NCI-H2171 treated with DMSO at 0.1 percent for 48 hours (cell line): ENCODE results near the gene HMCN2.
A peak's percentile ranks its signal among the peaks of the same experiment; 100 is the strongest.
"Not testable (repeated sequence)": the region's sequence is repeated elsewhere in the genome, so short reads cannot be mapped to it uniquely, and the experiment has no call there.

Experiments used
- DNase-seq: peaks from one replicate; lab custom pipeline; 2025; lab: John Stamatoyannopoulos, UW

HMCN2 gene

GRCh38 chr9:130432796-130433167, 167.2 kb downstream of the HMCN2 start:
- DNase-seq: no peak

DNA sequence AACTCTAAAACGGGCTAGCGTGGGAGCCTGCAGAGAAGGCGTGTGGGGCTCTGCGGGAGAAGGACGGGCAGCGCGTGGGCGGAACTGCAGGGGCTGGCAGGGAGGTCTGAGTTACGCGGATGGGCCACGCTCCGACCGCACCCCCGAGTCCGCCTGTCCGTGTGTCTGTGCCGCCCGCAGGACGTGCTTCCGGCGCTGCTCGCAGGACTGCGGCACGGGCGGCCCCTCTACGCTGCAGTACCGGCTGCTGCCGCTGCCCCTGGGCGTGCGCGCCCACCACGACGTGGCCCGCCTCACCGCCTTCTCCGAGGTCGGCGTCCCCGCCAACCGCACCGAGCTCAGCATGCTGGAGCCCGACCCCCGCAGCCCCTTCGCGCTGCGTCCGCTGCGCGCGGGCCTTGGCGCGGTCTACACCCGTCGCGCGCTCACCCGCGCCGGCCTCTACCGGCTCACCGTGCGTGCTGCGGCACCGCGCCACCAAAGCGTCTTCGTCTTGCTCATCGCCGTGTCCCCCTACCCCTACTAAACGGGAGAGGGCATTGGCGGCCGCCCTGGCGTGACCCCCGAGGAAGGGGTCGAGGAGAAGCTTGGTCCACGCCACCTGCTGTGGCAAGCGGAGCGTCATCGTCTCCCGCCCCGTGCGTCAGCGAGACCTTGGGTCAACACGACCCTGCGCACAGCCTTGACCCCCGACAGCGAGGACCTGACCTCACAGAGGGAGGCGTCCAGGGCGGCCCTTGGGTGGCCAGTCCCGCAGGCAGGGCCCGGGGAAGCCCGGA, 167.8 kb downstream of the HMCN2 start:
- DNase-seq: peak; percentile 71

DNA sequence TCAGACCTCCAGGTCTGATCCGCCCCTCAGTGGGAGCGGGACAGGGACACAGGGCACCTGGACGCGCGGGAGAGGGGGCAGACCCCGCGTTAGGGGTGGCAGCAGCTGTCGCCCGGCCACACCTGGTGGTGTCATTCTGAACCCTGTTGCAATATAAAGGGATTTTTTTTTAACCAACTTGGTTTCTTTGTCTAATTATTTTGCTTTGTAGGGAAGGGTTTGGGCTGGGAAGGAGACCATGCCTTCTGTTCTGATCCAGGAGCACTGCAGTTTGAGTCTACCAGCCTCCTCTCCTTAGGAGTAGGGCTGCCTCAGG, 168.3 kb downstream of the HMCN2 start:
- no peak for DNase-seq

- DNase-seq: not testable (repeated sequence)
Measured at GRCh38 chr9:130434656-130435055, 169.1 kb downstream of the HMCN2 start.

GRCh38 chr9:130437011-130437789, 171.6 kb downstream of the HMCN2 start:
- no peak for DNase-seq

GRCh38 chr9:130438382-130438981, 172.9 kb downstream of the HMCN2 start:
- DNase-seq: no peak

- no peak for DNase-seq
Measured at GRCh38 chr9:130441031-130441430, 175.5 kb downstream of the HMCN2 start.

DNA sequence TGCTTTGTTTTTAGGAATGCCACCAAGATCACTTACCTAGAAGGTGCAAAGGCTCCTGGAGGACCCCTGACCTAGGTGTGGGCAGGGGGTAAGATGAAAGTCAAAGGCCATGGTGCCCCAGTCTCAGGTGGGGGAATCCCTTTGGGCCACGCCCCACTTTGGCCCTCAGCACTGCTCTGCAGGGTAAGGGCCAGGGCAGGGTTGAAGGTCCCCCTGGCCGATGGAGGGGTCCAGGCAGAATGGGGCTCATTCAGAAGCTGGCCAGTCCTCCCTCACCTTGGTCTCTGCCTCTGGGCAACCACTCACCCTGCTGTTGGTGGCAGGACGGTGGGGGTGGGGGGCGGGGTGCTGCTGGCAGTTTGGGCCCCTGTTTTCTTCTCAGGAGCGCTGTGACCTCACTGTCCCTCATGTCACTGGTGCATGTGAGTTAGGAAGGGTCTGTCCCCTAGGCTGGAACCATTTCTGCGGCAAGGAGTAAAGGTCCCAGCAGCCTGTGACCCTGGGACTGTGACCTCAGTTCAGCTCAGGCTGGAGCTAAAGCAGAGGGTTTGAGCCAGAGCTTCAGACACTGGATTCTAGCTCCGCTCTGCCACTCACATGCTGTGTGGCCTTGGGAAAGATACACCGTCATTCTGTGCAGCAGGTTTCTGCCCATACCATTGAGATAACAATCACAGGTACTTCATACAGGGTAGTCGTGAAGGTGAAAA, 177.3 kb downstream of the HMCN2 start:
- DNase-seq: no peak

GRCh38 chr9:130443456-130443801, 177.9 kb downstream of the HMCN2 start:
- DNase-seq: no peak

DNA sequence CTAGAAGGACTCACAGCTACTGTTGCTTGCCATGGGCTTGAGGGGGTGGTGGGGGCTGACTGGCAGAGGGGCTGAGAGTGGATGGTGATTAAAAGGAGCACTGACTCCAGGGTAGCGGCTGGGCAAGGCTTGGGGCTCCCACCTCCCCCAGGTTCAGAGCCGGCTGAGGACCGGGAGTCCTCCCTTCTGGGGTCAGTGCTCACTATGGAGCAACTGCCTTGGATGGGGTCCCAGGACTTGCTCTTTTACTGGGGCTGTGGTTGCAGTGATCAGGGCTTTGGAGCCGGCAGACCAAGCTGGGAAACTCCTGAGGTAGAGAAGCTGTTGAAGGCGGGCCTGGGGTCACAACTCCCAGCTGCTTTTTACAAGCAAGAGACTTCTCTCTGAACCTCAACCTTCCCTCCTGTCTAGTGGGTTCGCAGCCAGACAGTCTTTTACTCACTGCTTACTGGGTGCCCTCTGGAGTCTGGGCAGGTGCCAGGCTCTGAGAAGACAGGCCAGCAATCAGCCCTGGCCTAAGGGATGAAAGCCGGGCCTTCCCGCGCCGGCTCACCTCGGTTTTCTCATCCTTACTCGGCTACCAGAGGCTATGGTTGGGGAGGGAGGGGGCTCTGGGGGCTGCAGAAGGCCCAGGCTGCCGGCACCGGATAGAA, 178.4 kb downstream of the HMCN2 start:
- no peak for DNase-seq

GRCh38 chr9:130444565-130445221, 179.1 kb downstream of the HMCN2 start, which contains the start of gene ASS1:
Gene ASS1 (plus strand): TSS chr9:130444961. CDS start chr9:130452229, 7,268 bp downstream.
- peak; percentile 45 for DNase-seq

- no peak for DNase-seq
Measured at GRCh38 chr9:130445268-130445983, 179.9 kb downstream of the HMCN2 start.

DNA sequence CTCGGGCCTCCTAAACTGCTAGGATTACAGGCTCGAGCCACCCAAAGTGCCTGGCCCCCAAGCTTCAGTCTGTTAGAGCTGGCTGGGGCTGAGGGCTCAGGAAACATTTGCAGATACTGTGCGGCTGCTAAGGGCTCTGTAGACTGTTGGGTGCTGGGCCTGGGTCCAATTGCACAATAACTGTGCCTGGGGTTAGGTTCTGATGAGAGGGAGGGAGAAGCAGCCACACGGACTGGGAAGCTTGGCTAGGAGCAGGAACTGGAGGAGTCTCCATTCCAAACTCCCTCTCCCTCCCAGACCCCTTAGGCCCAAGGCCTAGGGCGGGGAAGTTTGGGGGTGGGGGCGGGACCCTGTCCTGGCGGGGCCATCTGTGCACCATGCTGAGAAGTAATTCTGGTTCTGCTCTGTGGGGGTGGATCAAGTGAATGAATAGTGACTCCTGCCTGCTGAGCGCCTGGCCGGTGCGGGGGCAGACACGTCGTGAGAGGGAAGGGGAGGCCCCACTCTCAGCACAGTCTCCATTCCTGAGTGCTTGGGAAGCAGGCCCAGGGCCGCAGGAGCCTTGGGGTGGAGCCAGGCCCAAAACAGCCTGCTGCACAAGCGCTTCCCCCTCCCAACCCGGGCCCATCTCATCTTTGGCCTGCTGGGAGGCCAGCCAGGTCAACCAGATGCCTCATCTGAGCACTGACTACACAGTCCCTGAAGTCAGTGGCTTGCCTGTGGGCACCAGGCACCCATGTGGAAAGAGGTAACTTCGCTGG, 180.7 kb downstream of the HMCN2 start:
- no peak for DNase-seq

- no peak for DNase-seq
Measured at GRCh38 chr9:130447193-130447816, 181.7 kb downstream of the HMCN2 start.

DNA sequence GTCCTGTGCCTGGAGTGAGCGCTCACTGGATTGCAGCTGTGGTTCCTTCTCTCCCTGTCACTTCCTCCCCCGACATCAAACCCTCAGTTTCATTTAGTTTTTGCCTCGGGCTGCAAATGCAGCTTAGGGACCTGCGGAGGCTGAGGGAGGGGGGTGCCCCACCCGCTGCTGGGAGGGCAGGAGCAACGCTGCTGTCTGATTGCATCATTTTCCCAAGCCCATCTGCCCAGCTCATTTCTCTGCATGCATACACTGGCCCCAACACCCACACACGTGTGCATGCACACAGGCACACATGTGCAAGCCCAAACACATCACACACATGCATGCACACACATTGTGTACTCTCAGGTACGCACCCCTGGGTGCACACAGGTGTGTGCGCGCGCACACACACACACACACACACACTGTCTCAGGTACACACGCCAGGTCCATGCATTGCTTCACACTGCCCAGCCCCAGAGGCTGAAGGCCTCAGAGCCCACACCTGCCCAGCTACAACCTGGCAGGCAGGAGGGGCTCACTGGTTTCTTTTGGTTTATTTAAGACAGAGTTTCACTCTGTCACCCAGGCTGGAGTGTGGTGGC, 182.6 kb downstream of the HMCN2 start:
- peak; percentile 73 for DNase-seq

DNA sequence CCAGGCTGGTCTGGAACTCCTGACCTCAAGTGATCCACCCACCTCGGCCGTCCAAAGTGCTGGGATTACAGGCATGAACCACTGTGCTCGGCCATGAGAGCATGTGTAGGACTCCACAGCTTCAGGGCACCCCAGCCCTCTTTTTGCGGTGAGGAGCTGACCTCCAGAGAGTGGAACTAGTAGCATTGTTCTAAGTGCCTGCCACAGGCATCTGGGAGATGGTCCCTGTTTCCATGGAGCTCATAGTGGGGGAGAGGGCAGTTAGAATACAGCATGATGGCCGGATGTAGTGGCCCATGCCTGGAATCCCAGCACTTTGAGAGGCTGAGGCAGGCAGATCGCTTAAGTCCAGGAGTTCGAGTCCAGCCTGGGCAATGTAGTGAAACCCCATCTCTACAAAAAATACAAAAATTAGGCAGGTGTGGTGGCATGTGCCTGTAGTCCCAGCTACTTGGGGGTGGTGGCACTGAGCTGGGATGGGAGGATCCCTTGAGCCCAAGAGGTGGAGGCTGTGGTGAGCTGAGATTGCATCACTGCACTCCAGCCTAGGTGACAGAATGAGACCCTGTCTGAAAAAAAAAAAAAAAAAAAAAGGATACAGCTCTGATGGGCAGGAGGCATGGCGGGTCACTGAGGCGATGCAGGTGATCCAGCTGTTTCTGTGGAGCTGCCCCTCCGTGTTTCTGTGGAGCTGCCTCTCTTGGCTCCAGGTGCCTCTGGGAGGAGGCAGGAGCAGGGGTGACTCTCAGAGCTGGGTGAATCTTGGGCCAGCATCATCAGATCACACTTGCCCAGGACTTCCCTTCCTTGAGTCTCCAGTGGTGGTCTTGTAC, 183.4 kb downstream of the HMCN2 start:
- no peak for DNase-seq

- DNase-seq: no peak
Measured at GRCh38 chr9:130450344-130451003, 184.9 kb downstream of the HMCN2 start.

GRCh38 chr9:130451004-130451390, 185.4 kb downstream of the HMCN2 start:
- DNase-seq: no peak
